HG03521 (cell line): ENCODE results near the gene NUTF2.

Experiments
- ATAC-seq: cut with Tn5 transposase; IDR thresholded peaks from one replicate; pipeline ENCODE4 v1.9.1; 2021; ENCODE audit warnings: mild to moderate bottlenecking, moderate library complexity; ENCODE audit not compliant: unreplicated experiment

The NUTF2 gene

GRCh38 chr16:67917140-67917851 is 70.6 kb downstream of the NUTF2 start:
- ATAC-seq = no peak

GRCh38 chr16:67917852-67918236 is 71.1 kb downstream of the NUTF2 start:
- ATAC-seq = no peak

GRCh38 chr16:67919622-67920221 is 73.0 kb downstream of the NUTF2 start:
- no peak for ATAC-seq
